Hematopoietic multipotent progenitor cell treated with erythropoietin and hydrocortisone succinate and interleukin-3 and kit ligand, for 15 days (in vitro differentiated cells): Measurements from ENCODE around the gene SLC1A5.

Experiments used
- DNase-seq: peaks from one replicate; pipeline ENCODE4 v3.0.0-alpha.2; 2015; ENCODE audit warnings: low spot score

Gene SLC1A5

GRCh38 chr19:46725036-46725820, 63.2 kb downstream of the SLC1A5 start:
- DNase-seq, result no peak
